Brain pericyte (primary cell): ENCODE results near the gene DDX11.
"Not testable (repeated sequence)": the region's sequence is repeated elsewhere in the genome, so short reads cannot be mapped to it uniquely, and the experiment has no call there.

ENCODE experiments used
- DNase-seq: peaks from one replicate; pipeline ENCODE4 v3.0.0-alpha.2; 2012; ENCODE audit warnings: low read depth, low spot score

Gene DDX11

DNA sequence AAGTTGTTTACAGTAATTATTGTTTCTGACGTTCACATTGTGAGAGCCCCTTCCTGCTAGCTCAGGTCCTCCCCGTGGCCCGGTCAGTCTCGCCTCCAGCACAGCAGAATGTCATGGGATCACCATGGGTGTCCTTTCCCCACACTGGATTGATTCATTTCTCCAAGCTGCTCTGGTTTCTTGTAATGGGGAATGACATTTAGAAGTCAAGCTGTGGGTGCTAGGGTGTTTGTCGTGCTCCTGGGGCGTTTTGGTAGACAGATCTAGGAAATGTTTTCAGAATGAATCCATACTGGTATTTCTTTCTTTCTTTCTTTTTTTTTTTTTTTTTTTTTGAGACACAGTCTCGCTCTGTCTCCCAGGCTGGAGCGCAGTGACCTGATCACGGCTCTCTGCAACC is 25.1 kb downstream of the DDX11 start:
- not testable (repeated sequence) for DNase-seq

DNA sequence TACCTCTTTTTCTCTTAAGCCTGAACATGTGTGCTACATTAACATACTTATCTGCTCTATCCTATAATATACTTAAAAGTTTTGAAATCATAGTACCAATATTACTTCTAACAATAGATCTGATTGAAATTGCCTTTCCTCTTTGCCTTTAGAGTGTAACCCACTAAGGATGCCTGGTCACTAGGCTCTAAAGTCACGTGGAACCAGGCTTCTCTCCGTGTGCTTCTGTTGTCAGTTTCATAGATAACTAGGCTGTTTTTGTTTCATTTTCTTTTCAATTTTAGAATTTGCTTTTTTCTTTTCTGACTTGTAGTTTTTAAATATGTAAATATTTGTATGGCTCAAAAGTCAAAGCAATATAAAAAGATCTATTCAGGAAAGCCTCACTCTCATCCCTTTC is 25.8 kb downstream of the DDX11 start:
- DNase-seq, result not testable (repeated sequence)

DNA sequence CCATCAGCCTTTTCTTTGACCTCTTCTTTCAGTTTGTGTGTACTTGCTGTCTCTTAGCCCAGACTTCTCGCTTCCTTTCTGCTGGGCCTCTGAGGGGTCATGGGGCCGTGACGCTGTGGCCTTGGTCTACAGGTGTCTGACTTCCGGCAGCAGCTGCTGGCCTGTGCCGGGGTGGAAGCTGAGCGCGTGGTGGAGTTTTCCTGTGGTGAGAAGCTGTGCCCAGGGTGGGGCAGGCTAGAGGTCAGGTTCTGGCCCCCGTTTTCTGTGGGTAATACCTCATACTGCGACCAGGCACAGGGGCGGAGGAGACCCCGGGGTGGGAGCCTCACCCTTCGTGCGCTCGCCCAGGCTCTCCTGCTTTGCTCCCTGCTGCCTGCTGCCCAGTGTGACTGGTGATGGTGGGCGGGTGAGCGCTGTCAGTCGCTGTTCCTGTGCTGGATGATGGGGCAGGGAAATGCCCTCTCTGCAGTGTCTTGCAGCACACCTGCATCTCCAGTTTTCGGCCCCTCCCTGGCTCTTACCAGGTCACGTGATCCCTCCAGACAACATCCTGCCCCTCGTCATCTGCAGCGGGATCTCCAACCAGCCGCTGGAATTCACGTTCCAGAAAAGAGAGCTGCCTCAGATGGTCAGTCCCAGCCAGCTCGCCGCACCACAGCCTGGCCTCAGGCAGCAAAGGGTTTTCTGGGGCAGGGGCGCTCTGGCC is 27.0 kb downstream of the DDX11 start:
- DNase-seq, result not testable (repeated sequence)

DNA sequence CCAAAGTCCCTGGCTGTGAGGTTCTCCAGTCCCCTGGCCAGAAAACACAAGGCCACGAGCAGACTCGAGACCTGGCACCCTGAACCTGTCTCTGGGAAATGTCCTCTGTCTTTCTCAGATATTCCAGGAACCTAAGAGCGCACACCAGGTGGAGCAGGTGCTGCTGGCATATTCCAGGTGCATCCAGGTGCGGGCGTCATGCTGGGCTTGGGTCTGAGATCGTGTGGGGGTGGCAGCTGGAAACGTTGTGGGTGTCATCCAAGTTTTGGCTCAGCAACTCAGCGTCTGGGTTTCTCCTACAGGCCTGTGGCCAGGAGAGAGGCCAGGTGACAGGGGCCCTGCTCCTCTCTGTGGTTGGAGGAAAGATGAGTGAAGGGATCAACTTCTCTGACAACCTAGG is 28.5 kb downstream of the DDX11 start:
- DNase-seq, result not testable (repeated sequence)

DNA sequence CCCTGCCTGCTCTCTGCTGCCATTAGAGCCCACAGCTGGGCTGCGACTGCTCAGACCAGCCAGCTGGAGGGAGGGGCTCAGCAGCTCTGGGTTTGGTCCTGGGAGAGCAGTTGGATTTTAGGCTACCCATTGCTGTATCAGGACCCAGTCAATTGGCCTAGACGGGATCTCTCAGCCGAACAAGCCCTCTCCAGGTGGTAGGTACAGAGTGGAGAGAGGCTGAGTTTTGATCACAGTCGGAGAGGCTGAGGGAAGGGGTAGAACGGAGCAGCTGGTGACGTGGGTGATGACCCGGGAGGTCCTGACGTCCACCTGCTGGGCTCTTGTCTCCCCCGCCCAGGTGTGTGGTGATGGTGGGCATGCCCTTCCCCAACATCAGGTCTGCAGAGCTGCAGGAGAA is 28.9 kb downstream of the DDX11 start:
- DNase-seq, result not testable (repeated sequence)

DNA sequence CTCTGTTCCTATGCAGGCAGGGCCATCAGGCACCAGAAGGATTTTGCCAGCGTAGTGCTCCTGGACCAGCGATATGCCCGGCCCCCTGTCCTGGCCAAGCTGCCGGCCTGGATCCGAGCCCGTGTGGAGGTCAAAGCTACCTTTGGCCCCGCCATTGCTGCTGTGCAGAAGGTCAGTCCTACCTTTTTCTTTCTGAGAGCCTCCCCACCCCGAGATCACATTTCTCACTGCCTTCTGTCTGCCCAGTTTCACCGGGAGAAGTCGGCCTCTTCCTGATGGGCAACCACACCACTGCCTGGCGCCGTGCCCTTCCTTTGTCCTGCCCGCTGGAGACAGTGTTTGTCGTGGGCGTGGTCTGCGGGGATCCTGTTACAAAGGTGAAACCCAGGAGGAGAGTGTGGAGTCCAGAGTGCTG is 29.9 kb downstream of the DDX11 start:
- DNase-seq, result not testable (repeated sequence)

DNA sequence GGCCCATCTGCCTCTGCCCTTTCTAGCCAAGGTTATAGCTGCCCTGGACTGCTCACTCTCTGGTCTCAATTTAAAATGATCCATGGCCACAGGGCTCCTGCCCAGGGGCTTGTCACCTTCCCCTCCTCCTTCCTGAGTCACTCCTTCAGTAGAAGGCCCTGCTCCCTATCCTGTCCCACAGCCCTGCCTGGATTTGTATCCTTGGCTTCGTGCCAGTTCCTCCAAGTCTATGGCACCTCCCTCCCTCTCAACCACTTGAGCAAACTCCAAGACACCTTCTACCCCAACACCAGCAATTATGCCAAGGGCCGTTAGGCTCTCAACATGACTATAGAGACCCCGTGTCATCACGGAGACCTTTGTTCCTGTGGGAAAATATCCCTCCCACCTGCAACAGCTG is 30.6 kb downstream of the DDX11 start:
- DNase-seq, result not testable (repeated sequence)

DNA sequence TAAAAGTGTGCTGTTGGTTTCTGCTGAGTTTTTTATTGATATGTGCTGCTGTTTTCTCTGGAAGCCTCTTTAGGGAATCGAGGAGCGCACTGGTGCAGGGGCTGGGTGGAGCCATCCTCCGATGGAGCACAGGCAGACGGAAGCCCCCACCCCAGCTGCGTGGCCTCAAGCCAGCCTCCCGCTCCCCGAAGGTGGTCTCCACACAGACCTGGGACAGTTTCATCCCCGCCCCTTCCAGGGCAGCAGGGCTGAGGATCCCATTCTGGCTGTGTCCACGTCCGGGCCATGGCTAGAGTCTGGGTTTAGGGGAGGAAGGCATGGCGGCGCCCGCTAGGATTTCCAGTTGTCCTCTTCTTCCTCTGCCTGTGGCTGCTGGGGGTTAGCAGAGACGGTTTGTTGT is 31.1 kb downstream of the DDX11 start:
- DNase-seq, result not testable (repeated sequence)

DNA sequence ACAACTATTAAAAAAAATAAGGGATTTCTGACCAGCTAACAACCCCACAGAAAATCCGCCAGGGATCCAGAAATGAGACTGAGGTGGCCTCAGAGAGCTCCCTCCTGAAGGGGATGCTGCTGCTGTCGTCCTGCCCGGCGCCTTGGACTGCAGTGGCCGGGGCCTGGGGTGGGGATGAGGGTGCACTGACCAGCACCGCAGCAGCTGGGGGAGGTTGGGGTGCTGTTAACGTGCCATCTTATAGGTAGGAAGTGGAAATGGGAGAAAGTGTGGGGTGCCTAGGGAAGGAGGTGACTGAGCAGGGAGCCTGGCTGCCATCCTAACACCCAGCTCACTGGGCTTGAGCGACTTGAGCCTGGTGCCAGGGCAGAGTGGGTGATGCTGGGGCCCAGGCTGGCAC is 32.0 kb downstream of the DDX11 start:
- no peak for DNase-seq

DNA sequence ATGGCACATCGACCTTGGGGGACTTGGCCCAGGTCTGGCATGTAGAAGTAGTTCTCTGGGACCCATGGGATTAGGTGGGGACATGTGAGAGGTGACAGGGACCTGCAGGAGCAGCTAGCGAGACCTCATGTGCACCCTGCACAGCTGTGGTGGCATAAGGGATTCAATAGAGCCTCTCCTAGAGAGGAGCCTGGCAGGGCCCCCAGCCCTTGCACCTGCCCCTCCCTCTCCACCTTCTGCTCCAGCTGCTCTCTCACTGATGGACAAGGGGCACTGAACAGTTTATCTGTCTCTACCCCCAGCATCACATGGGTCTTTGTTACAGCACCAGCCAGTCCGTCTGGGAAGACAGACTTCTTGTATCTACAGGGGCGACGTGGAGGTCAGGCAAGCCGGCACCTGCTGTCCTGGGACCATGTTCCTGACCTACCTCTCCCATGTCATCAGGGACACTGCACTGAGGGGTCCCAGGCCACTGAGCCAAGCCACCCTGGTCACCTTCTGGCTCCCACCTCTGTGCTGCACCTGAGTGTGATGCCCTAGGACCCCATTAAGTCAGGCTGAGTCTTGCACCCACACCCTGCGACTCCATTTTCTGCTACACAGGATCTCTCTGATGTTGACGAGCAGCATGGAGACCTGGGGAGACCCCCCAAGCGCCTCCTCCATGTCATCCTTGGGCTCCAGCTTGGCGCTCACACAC is 32.6 kb downstream of the DDX11 start:
- no peak for DNase-seq

DNA sequence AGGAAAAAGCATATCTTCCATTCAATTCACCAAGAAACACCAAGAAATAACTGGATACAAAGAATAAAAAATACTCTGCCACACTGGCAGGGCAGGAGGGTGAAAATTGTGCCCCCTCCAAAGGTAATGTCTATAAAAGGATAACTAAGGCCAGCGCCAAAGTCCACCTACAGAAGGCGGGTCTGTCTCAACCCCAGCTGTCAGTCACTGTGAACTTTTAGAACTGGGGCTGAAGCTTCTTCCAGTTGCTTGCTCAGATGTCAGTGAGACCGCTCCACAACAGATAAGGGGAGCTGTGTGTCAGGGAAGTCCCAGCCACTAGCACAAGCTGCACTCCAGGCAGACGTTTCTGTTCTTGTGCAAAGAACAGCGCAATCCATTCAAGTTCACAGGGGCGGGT is 36.1 kb downstream of the DDX11 start:
- DNase-seq, result not testable (repeated sequence)

DNA sequence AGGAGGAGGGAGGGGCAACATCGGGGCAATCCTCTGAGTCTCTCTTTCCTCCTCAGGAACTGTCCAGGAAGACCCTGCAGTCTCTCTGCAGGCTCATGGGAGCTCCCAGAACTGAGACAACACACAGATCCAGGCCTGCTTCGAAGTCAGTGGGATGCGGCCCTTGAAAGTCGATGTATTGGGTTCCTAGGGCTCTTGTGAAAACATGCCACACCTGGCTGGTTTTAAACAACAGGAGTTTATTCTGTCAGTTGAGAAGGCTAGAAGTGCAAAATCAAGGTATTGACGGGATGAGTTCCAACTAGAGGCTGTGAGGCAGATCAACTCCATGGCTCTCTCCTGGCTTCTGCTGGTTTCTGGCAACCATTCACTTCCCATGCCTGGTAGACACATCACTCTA is 36.6 kb downstream of the DDX11 start:
- not testable (repeated sequence) for DNase-seq

DNA sequence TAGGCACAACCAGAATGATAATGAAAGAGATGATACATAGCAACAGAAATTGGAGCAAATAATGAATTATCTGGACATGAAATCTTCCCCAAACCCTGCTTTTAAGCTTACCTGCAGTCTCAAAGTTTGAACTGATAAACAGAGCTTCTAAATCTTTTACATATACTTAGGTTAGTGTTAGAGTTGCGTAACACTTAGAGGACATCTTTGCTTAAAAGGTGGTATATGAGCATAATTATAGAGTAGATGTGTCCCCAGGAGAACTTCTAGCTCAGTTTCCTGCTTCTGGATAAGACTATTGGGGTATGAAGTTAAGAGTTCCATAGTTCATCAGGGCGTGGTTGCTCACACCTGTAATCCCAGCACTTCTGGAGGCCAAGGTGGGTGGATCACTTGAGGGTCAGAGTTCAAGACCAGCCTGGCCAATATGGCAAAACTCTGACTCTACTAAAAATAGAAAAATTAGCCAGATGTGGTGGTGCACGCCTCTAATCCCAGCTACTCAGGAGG is 41.5 kb downstream of the DDX11 start:
- not testable (repeated sequence) for DNase-seq

DNA sequence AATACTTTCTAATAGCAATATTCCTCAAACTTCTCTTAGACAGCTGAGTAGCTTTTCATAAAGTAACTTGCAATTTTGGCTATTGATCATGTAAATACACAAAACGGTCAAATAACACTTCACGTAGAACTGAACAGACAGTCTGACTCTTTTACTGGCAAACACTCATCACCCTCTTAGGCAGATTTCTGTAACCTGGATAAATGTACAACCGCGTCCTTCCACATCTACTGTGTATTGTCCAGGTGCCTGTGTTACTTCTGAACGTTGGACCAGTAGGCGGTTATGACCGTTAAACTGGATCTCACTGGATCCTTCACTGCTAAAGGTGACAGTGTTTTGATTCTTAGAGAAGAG is 43.2 kb downstream of the DDX11 start:
- not testable (repeated sequence) for DNase-seq

DNA sequence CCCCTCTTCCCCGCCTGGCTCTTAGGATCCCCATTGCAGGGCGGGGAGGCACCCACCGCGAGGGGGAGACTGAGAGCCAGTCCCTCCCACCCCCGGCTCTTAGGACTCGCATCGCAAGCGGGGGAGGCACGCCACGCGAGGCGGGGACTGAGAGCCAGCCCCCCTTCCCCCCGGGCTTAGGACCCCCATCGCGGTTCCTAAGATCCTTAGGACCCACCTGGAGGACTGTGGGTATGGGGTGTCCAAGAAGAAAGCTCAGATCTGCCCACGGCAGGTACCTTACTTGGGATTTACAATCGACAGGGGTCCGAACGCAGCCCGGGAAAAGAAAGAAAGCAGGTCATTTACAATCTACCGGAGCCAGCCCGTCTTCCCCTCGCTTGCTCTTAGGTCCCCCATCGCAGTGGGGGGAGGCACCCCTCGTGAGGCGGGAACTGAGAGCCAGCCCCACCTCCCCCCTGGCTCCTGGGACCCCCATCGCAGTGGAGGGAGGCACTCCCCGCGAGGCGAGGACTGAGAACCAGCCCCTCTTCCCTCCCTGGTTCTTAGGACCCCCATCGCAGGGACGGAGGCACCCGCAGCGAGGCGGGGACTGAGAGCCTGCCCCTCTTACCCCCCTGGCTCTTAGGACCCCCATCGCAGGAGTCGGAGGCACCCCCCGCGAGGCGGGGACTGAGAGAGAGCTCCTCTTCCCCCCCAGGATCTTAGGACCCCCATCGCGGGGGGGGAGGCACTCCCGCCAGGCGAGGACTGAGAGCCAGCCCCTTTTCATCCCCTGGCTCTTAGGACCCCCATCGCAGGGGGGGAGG is 43.7 kb downstream of the DDX11 start:
- no peak for DNase-seq

DNA sequence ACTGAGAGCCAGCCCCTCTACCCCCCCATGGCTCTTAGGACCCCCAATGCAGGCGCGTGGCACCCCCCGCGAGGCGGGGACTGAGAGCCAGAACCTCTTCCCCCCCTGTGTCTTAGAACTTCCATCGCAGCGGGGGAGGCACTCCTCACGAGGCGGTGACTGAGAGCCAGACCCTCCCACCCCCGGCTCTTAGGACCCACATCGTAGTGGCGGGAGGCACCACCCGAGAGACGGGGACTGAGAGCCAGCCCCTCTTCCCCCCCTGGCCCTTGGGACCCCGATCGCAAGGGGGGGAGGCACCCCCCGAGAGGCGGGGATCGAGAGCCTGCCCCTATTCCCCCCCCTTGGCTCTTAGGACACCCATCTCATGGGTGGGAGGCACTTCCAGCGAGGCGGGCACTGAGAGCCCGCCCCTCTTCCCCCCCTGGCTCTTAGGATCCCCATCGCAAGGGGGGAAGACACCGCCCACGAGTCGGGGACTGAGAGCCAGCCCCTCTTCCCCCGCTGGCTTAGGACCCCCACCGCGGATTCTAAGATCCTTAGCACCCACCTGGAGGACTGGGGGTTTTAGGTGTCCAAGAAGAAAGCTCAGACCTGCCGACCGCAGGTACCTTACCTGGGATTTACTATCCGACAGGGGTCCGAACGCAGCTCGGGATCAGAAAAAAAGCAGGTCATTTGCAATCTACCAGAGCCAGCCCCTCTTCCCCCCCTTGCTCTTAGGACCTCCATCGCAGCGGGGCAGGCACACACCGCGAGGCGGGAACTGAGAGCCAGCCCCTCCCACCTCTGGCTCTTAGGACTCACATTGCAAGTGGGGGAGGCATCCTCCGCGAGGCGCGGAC is 44.9 kb downstream of the DDX11 start:
- DNase-seq, result no peak

DNA sequence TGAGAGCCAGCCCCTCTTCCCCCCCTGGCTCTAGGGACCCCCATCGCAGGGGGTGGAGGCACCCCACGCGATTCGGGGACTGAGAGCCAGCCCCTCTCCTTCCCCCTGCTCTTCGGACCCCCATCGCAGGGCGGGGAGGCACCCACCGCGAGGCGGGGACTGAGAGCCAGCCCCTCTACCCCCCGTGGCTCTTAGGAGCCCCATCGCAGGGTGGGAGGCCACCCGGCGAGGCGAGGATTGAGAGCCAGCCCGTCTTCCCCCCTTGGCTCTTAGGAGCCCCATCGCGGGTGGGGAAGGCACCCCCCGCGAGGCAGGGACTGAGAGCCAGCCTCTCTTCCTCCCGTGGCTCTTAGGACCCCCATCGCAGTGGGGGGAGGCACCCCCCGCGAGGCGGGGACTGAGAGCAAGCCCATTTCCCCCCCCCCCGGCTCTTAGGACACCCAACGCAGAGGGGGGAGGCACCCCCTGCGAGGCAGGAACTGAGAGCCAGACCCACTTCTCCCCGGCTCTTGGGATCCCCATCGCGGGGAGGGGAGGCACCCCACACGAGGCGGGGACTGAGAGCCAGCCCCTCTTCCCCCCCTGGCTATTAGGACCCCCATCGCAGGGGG is 45.6 kb downstream of the DDX11 start:
- DNase-seq, result no peak

DNA sequence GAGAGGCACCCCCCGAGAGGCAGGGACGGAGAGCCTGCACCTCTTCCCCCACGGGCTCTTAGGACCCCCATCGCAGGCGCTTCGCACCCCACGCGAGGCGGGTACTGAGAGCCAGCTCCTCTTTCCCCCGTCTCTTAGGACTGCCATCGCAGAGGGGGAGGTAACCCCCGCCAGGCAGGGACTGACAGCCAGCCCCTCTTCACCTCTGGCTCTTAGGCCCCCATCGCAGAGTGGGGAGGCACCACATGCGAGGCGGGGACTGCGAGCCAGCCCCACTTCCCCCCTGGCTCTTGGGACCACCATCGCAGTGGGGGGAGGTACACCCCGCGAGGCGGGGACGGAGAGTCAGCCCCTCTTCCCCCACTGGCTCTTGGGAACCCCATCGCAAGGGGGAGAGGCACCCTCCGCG is 46.1 kb downstream of the DDX11 start:
- no peak for DNase-seq

DNA sequence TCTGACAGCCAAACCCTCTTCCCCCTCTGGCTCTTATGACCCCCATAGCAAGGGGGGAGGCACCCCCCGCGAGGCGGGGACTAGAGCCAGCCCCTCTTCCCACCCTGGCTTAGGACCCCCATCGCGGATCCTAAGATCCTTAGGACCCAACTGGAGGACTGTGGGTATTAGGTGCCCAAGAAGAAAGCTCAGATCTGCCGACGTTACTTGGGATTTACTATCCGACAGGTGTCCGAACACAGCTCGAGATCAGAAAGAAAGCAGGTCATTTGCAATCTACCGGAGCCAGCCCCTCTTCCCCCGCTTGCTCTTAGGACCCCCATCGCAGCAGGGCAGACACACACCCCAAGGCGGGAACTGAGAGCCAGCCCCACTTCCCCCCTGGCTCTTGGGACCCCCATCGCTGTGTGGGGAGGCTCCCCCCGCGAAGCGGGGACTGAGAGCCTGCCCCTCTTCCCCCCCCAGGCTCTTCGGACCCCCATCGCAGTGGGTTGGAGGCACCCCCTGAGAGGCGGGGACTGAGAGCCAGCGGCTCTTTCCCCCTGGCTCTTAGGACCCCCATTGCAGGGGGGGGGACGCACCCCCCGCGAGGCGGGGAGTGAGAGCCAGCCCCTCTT is 46.8 kb downstream of the DDX11 start:
- DNase-seq, result no peak

DNA sequence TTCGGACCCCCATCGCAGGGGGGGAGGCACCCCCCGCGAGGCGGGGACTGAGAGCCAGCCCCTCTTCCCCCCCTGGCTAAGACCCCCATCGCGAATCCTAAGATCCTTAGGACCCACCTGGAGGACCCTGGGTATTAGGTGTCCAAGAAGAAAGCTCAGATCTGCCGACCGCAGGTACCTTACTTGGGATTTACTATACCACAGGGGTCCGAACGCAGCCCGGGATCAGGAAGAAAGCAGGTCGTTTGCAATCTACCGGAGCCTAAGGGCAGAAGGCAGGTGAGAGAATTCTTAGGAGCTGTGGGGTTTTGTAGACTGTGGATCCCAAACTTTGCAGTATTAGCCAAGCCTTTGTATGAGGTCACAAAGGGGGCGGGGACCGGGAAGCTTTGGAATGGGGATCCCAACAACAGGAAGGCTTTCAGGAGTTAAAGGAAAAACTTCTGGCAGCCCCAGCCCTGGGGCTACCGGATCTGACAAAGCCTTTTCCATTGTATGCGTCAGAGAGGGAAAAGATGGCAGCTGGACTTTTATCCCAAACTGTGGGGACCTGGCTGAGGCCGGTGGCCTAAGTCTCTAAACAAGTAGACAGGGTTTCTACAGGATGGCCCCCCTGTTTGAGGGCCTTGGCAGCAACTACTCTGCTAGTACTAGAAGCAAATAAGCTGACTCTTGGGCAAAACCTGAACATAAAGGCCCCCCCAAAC is 47.5 kb downstream of the DDX11 start:
- not testable (repeated sequence) for DNase-seq
